HepG2 (cell line): ENCODE results near the gene PRSS21. TPM values are rescaled to one million over a fixed set of nuclear protein-coding genes. Genes with fewer than 3 reads are reported as not detected.

ENCODE experiments used
- ATAC-seq: fragments of 200-7000 bp; cut with Tn5 transposase; 3 replicates; pipeline ENCODE4 v1.9.1; 2020; ENCODE audit warnings: mild to moderate bottlenecking, moderate library complexity
- BruUV-seq: library from RNA; stranded (reverse); fragments of 400-500 nt; replicated peaks from 2 replicates; lab custom pipeline; 2021; lab: Mats Ljungman, UMichigan
- CTCF ChIA-PET: fragments of 300-600 bp; formaldehyde crosslinking; extraction: SDS; loops from one replicate; lab custom pipeline; 2021; ENCODE audit warnings: low total read pairs, inconsistent platforms, low intra/inter-chr PET ratio; lab: Yijun Ruan, JAX
- POLR2A ChIA-PET: fragments of 350-600 bp; sonication (Branson Sonifier 250); formaldehyde crosslinking; loops from one replicate; lab custom pipeline; 2020; ENCODE audit warnings: antibody characterized with exemption, inconsistent platforms; lab: Yijun Ruan, JAX
- DNase-seq: peaks from one replicate; pipeline ENCODE4 v3.0.0-alpha.2; 2015; ENCODE audit warnings: low spot score
- FAIRE-seq: peaks from 3 replicates; lab custom pipeline; 2011; peaks lifted over from hg19 to GRCh38; lab: Jason Lieb, UNC
- H2AFZ ChIP-seq: one replicate; pipeline ENCODE4 v1.6.1; 2011; ENCODE audit warnings: low read length, inconsistent platforms
- H3K27ac ChIP-seq: fragments of 300-600 bp; 3 replicates; pipeline ENCODE4 v1.8.0; 2011; ENCODE audit warnings: mixed run types, mild to moderate bottlenecking, mixed read lengths, low read length, inconsistent platforms; ENCODE audit not compliant: insufficient read depth; ENCODE audit errors: extremely low read length
- H3K27me3 ChIP-seq, 2 experiments: fragments of 200-600 bp in 1 of 2; 2 replicates in 1 of 2; 3 replicates in 1 of 2; pipeline versions ENCODE4 v1.6.0 to v1.8.0; 2011; ENCODE audit warnings: low read length in 2 of 2, mild to moderate bottlenecking in 2 of 2, moderate library complexity in 2 of 2, inconsistent platforms in 1 of 2; ENCODE audit not compliant: insufficient read depth in 2 of 2, control insufficient read depth in 1 of 2
- H3K36me3 ChIP-seq, 2 experiments: fragments of 200-600 bp in 1 of 2; replicated peaks in 1 of 2; 2 replicates in 1 of 2; 3 replicates in 1 of 2; pipeline versions ENCODE4 v1.5.1 to v1.8.0; 2011; ENCODE audit warnings: low read length in 2 of 2, inconsistent platforms in 1 of 2; ENCODE audit not compliant: insufficient read depth in 2 of 2, control insufficient read depth in 1 of 2
- H3K4me1 ChIP-seq: 2 replicates; pipeline ENCODE4 v1.5.1; 2012; ENCODE audit warnings: low read length, inconsistent platforms; ENCODE audit not compliant: insufficient read depth
- H3K4me2 ChIP-seq: 2 replicates; pipeline ENCODE4 v1.6.0; 2011; ENCODE audit warnings: low read depth, low read length, inconsistent platforms
- H3K4me3 ChIP-seq, 3 experiments: fragments of 200-600 bp in 1 of 3; sonication (generic), shearing (Covaris generic) in 1 of 3; replicated peaks in 1 of 3; 2 replicates each; pipeline ENCODE4 v1.5.1; 2011 to 2016; ENCODE audit warnings: low read length in 3 of 3, inconsistent platforms in 2 of 3, low read depth in 2 of 3, mild to moderate bottlenecking in 2 of 3, control low read depth in 1 of 3, mixed read lengths in 1 of 3; ENCODE audit not compliant: insufficient read depth in 1 of 3
- H3K79me2 ChIP-seq: one replicate; pipeline ENCODE4 v1.6.1; 2011; ENCODE audit warnings: low read length, inconsistent platforms; ENCODE audit not compliant: insufficient read depth
- H3K9ac ChIP-seq: 2 replicates; pipeline ENCODE4 v1.6.0; 2011; ENCODE audit warnings: mild to moderate bottlenecking, low read depth, low read length, inconsistent platforms; ENCODE audit not compliant: insufficient read depth
- H3K9me3 ChIP-seq: 2 replicates; pipeline ENCODE4 v1.5.1; 2012; ENCODE audit warnings: mild to moderate bottlenecking, low read length
- H4K20me1 ChIP-seq: 2 replicates; pipeline ENCODE4 v1.6.0; 2011; ENCODE audit warnings: inconsistent platforms, mild to moderate bottlenecking, low read length, moderate library complexity; ENCODE audit not compliant: insufficient read depth
- EHMT2 ChIP-seq: fragments of 200-600 bp; sonication (generic); IDR thresholded peaks from 2 replicates; pipeline ENCODE4 v1.7.0; 2017; ENCODE audit warnings: antibody characterized with exemption, low read depth, low read length, borderline replicate concordance
- HDAC2 ChIP-seq: sonication (generic); formaldehyde crosslinking; IDR thresholded peaks from 2 replicates; pipeline ENCODE4 v1.4.0; 2020; ENCODE audit warnings: missing genetic modification reagents
- KLF16 ChIP-seq, 2 experiments: sonication (generic) in 1 of 2; formaldehyde crosslinking in 1 of 2; IDR thresholded peaks; 2 replicates each; pipeline versions ENCODE4 v1.6.1 to v1.8.0; 2016 to 2023; ENCODE audit warnings: missing genetic modification reagents in 2 of 2, missing compliant biosample characterization in 1 of 2
- MIER2 ChIP-seq: IDR thresholded peaks from 2 replicates; pipeline ENCODE4 v1.6.1; 2016; ENCODE audit warnings: missing biosample characterization, missing genetic modification reagents
- MIXL1 ChIP-seq: IDR thresholded peaks from 2 replicates; pipeline ENCODE4 v1.6.1; 2016
- RARA ChIP-seq: IDR thresholded peaks from 2 replicates; pipeline ENCODE4 v1.6.1; 2016; ENCODE audit warnings: missing genetic modification reagents, missing compliant biosample characterization
- SAP130 ChIP-seq: IDR thresholded peaks from 2 replicates; pipeline ENCODE4 v1.6.1; 2016; ENCODE audit warnings: low read depth
- WIZ ChIP-seq: sonication (generic); formaldehyde crosslinking; IDR thresholded peaks from 2 replicates; pipeline ENCODE4 v1.5.1; 2020; ENCODE audit warnings: mild to moderate bottlenecking, missing genetic modification reagents
- ZKSCAN8 ChIP-seq: IDR thresholded peaks from 2 replicates; pipeline ENCODE4 v1.6.1; 2016; ENCODE audit warnings: borderline replicate concordance, missing genetic modification reagents, missing compliant biosample characterization
- ZNF3 ChIP-seq: IDR thresholded peaks from 2 replicates; pipeline ENCODE4 v1.7.0; 2017; ENCODE audit warnings: inconsistent platforms
- ZNF331 ChIP-seq: sonication (generic); formaldehyde crosslinking; IDR thresholded peaks from 2 replicates; pipeline ENCODE4 v1.4.0; 2020; ENCODE audit warnings: missing genetic modification reagents
- ZNF761 ChIP-seq: sonication (generic); formaldehyde crosslinking; conservative IDR thresholded peaks from 2 replicates; pipeline ENCODE4 v1.4.0; 2020; ENCODE audit warnings: mild to moderate bottlenecking, missing genetic modification reagents
- ZNF788 ChIP-seq: sonication (generic); formaldehyde crosslinking; IDR thresholded peaks from 2 replicates; pipeline ENCODE4 v1.5.0; 2020; ENCODE audit warnings: mild to moderate bottlenecking, missing genetic modification reagents, borderline replicate concordance
- WGBS: methylation state at CpG from one replicate; pipeline ENCODE4 v1.1.6; 2017; ENCODE audit warnings: low lambda C conversion rate; 5-methylcytosine and 5-hydroxymethylcytosine counted together
- in situ Hi-C: cut with HindIII; loops from 2 replicates; pipeline ENCODE4 v1.10.0; 2017; ENCODE audit warnings: low pct_unique_long_range_greater_than_20kb; ENCODE audit not compliant: extremely low pct_ligation_motif_present
- intact Hi-C: fragments of 100-400 bp; cut with micrococcal nuclease; formaldehyde crosslinking; loops from one replicate; pipeline ENCODE4 v1.10.0; 2022; ENCODE audit not compliant: unreplicated experiment
- polyA plus RNA-seq, 8 experiments: library from polyadenylated mRNA; depleted of rRNA in 3 of 8; stranded (reverse) in 7 of 8; unstranded in 1 of 8; fragments of >200 nt; fragmentation: Illumina TruSeq in 4 of 8; extraction: Trizol in 4 of 8; gene quantifications; 2 replicates each; pipeline versions ENCODE4 v1.2.1 to v1.2.3, GENCODE V29; 2011 to 2016; ENCODE audit warnings: low read depth in 4 of 8, missing spikeins in 1 of 8, mixed read lengths in 1 of 8; ENCODE audit not compliant: insufficient read depth in 1 of 8
- total RNA-seq, 5 experiments: library from RNA; depleted of rRNA; stranded (reverse); fragments of >200 nt; fragmentation: Illumina TruSeq; extraction: Trizol; gene quantifications; 2 replicates each; pipeline ENCODE4 v1.2.3, GENCODE V29; 2016; ENCODE audit warnings: low read depth in 1 of 5
- TF ChIP-seq, protein P1 (sequence below): sonication (generic); formaldehyde crosslinking; conservative IDR thresholded peaks from 2 replicates; pipeline ENCODE4 v1.4.0; 2020; ENCODE audit warnings: missing genetic modification reagents
- TF ChIP-seq, protein P2 (sequence below), 2 experiments: IDR thresholded peaks; 2 replicates each; pipeline ENCODE4 v1.6.1; 2011 to 2012; ENCODE audit warnings: low read length in 2 of 2, borderline replicate concordance in 1 of 2, low read depth in 1 of 2, mild to moderate bottlenecking in 1 of 2, moderate library complexity in 1 of 2
- TF ChIP-seq, protein P3 (sequence below): IDR thresholded peaks from 2 replicates; pipeline ENCODE4 v1.6.1; 2016; ENCODE audit warnings: low read depth, control low read depth

PRSS21 gene
- total and polyA plus RNA-seq, 2 of the 13 experiments (the other 11 are each of a cell fraction or from before 2014, with no cell fraction given) = not detected

DNA sequence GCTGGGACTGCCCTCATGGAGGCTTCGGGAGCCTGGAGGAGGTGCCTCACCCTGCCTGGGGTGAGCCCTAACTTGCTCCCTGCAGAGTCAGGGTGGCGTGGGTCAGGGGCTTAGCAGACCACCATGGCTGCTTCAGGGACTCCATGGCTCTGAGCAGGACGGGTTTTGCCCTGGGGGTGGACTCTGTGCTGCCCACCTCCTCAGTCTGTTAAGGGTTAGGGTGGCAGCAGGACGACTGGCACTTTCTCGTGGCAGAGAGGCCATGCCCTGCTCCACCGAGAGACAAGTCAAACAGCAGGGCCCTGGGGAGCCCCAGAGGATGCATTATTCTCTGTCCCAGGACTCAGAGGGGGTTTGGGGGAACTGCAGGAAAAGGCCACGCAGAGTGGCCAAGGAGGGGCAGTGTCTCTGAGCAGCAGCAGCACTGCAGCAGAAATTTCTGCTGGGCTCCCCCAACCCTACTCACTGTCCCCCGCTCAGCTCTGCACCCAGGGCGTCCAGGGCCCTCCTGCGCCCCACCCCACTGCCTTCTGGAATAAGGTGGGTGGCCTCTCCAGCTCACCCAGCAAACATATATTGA, 42.7 kb downstream of the PRSS21 start (continued):
- TF ChIP-seq ZNF761 (CRISPR knock-in tag) = no peak

DNA sequence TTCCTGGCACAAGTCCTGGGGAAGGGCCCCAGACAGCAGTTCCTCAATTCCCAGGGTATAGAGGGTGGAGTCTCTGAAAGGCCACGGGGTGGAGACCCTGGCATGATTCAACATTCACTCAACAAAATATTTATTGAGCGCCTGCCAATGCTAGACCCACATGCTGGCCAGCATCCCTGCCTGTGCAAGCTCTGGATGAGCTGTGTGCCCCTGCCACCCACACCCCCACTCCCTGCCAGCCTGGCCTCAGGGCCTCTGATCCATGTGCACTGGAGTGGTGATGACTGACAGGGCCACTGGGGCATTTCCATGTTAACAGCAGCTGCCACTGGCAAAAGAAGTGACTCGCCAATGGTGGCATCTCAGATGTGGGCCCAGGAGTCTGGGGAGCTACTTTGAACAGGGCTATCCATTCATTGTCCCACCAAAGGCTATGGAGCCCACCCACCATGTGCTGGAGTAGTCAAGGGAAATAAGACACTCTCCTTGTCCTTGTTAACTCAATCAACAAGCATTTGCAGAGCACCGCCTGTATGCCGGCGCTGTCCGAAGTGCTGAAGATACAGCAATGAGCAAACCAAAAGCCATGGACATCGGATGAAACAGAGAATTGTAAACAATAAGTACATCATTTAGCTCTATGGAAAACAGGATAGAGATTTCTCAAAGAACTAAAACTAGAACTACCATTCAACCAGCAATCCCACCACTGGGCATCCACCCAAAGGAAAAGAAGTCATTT, 44.0 kb downstream of the PRSS21 start:
- Histone ChIP-seq H3K36me3 (no peaks in the 10 kb centered on the region), H3K9me3 (peaks cover 7% of the 10 kb centered on the region; the same call in 1 of the 2 replicates), H3K9ac (no peak overlapping the region), H3K27ac (no peak overlapping the region), H4K20me1 (no peaks in the 10 kb centered on the region), H2AFZ (no peak overlapping the region), H3K4me3 (no peak overlapping the region), H3K79me2 (no peaks in the 10 kb centered on the region), H3K4me1 (peaks cover 16% of the 10 kb centered on the region), H3K4me2 (no peak overlapping the region), H3K27me3 (peaks cover 2 to 7% of the 10 kb centered on the region in 2 experiments; a peak in 3 of 5 replicates)
- POLR2A ChIA-PET = no interaction called here
- no peak for FAIRE-seq
- in situ Hi-C loops = no loop called here
- DNase-seq = no peak
- 87% methylated on average over 6 of the region's 8 CpGs for WGBS
- intact Hi-C loops = no loop called here
- ATAC-seq = no peak
- CTCF ChIA-PET = no interaction called here
- BruUV-seq = no TSS peak
- TF ChIP-seq ZNF3 (CRISPR knock-in tag) (peak; percentile 30; the same call in 1 of the 2 replicates), RARA (CRISPR knock-in tag) (0 out of 2 replicates have a peak, but pooled peaks have one; percentile 10), MIXL1 (CRISPR knock-in tag) (peak; percentile 99), HDAC2 (CRISPR knock-in tag) (0 out of 2 replicates have a peak, but pooled peaks have one; percentile 15), SAP130 (CRISPR knock-in tag) (peak; percentile 40; the same call in 1 of the 2 replicates), ZKSCAN8 (peak; percentile 95), ZNF331 (CRISPR knock-in tag) (peak; percentile 100), MIER2 (CRISPR knock-in tag) (peak; percentile 96), ZNF788 (CRISPR knock-in tag) (no peak), EHMT2 (peak; percentile 80), KLF16 (CRISPR knock-in tag; IDR thresholded peaks at IDR 0.05) (0 out of 4 replicates have a peak, but pooled peaks of 1 of the 2 experiments have one; percentile 18), WIZ (peak; percentile 65; the same call in 1 of the 2 replicates)
- TF ChIP-seq, protein P1, sequence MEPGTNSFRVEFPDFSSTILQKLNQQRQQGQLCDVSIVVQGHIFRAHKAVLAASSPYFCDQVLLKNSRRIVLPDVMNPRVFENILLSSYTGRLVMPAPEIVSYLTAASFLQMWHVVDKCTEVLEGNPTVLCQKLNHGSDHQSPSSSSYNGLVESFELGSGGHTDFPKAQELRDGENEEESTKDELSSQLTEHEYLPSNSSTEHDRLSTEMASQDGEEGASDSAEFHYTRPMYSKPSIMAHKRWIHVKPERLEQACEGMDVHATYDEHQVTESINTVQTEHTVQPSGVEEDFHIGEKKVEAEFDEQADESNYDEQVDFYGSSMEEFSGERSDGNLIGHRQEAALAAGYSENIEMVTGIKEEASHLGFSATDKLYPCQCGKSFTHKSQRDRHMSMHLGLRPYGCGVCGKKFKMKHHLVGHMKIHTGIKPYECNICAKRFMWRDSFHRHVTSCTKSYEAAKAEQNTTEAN (CRISPR knock-in tag) = no peak
- TF ChIP-seq, protein P2, sequence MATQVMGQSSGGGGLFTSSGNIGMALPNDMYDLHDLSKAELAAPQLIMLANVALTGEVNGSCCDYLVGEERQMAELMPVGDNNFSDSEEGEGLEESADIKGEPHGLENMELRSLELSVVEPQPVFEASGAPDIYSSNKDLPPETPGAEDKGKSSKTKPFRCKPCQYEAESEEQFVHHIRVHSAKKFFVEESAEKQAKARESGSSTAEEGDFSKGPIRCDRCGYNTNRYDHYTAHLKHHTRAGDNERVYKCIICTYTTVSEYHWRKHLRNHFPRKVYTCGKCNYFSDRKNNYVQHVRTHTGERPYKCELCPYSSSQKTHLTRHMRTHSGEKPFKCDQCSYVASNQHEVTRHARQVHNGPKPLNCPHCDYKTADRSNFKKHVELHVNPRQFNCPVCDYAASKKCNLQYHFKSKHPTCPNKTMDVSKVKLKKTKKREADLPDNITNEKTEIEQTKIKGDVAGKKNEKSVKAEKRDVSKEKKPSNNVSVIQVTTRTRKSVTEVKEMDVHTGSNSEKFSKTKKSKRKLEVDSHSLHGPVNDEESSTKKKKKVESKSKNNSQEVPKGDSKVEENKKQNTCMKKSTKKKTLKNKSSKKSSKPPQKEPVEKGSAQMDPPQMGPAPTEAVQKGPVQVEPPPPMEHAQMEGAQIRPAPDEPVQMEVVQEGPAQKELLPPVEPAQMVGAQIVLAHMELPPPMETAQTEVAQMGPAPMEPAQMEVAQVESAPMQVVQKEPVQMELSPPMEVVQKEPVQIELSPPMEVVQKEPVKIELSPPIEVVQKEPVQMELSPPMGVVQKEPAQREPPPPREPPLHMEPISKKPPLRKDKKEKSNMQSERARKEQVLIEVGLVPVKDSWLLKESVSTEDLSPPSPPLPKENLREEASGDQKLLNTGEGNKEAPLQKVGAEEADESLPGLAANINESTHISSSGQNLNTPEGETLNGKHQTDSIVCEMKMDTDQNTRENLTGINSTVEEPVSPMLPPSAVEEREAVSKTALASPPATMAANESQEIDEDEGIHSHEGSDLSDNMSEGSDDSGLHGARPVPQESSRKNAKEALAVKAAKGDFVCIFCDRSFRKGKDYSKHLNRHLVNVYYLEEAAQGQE (IDR thresholded peaks at IDR 0.05; ENCODE audit: borderline replicate concordance in 1 of 2, low read depth in 1 of 2, low read length in 2 of 2) = peak; percentile 68 to 96
- TF ChIP-seq, protein P3, sequence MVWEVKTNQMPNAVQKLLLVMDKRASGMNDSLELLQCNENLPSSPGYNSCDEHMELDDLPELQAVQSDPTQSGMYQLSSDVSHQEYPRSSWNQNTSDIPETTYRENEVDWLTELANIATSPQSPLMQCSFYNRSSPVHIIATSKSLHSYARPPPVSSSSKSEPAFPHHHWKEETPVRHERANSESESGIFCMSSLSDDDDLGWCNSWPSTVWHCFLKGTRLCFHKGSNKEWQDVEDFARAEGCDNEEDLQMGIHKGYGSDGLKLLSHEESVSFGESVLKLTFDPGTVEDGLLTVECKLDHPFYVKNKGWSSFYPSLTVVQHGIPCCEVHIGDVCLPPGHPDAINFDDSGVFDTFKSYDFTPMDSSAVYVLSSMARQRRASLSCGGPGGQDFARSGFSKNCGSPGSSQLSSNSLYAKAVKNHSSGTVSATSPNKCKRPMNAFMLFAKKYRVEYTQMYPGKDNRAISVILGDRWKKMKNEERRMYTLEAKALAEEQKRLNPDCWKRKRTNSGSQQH = 0 out of 2 replicates have a peak, but pooled peaks have one; percentile 45
